ENCODE measurements around the gene EFNA4. TPM values are rescaled to one million over a fixed set of nuclear protein-coding genes. Genes with fewer than 3 reads are reported as not detected.

The EFNA4 gene
- total RNA-seq, 1 experiment from 2014 or later: 22.7 TPM

- TF ChIP-seq CREB1 (CRISPR knock-in tag; IDR thresholded peaks at IDR 0.05): no peak
- TF ChIP-seq GABPB1 (CRISPR knock-in tag; IDR thresholded peaks at IDR 0.05): 0 out of 2 replicates have a peak, but pooled peaks have one; percentile 52
- TF ChIP-seq ARID4B (CRISPR knock-in tag; IDR thresholded peaks at IDR 0.05; ENCODE audit: borderline replicate concordance): peak; percentile 45; the same call in 1 of the 2 replicates
- no peak for TF ChIP-seq AR (CRISPR knock-in tag; IDR thresholded peaks at IDR 0.05)
- no peak for TF ChIP-seq FOXJ3 (CRISPR knock-in tag; IDR thresholded peaks at IDR 0.05; ENCODE audit: borderline replicate concordance)
- TF ChIP-seq USF1 (CRISPR knock-in tag; IDR thresholded peaks at IDR 0.05): peak; percentile 66; the same call in 1 of the 2 replicates
- TF ChIP-seq, protein P1, sequence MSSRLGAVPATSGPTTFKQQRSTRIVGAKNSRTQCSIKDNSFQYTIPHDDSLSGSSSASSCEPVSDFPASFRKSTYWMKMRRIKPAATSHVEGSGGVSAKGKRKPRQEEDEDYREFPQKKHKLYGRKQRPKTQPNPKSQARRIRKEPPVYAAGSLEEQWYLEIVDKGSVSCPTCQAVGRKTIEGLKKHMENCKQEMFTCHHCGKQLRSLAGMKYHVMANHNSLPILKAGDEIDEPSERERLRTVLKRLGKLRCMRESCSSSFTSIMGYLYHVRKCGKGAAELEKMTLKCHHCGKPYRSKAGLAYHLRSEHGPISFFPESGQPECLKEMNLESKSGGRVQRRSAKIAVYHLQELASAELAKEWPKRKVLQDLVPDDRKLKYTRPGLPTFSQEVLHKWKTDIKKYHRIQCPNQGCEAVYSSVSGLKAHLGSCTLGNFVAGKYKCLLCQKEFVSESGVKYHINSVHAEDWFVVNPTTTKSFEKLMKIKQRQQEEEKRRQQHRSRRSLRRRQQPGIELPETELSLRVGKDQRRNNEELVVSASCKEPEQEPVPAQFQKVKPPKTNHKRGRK (CRISPR knock-in tag; IDR thresholded peaks at IDR 0.05; ENCODE audit: borderline replicate concordance): no peak
- peak; percentile 57; the same call in 1 of the 2 replicates for TF ChIP-seq FOXK1 (CRISPR knock-in tag; IDR thresholded peaks at IDR 0.05)
- TF ChIP-seq TEAD1 (CRISPR knock-in tag; IDR thresholded peaks at IDR 0.05): no peak
Measured at GRCh38 chr1:155091071-155092051, 27.8 kb downstream of the EFNA4 start (continued).

DNA sequence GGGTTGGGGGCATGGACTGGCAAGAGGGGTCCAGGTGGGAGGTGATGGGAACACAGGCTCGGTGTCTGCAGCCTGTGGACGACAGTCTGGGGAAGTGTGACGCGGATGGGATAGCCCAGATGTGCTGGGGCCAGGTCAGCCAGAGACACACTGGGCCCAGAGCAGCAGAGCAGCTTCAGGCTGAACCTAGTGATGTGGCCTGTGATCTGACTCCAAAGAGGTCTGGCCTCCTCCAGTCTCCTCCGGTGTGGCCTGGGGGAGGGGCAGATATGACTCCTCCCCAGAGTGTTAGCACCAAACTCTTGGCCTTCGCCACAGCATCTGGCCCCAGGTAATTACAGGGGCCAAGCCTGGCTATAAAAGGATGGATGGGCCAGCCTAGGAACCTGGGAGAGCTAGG, 28.6 kb downstream of the EFNA4 start:
- H3K36me3 Mint-ChIP-seq: no peaks in the 10 kb centered on the region
- H3K4me3 Mint-ChIP-seq: no peak overlapping the region
- CTCF ChIA-PET: interaction anchor here (0.5 to 6.8 kb wide), 47 partner anchors 8 to 509 kb away, joined by 3 to 605 read pairs (median 6); partner anchors contain the start of genes ADAM15, CLK2, DPM3 and EFNA1
- POLR2A ChIA-PET: interaction anchor here (0.9 to 1.6 kb wide), 6 partner anchors 37 to 121 kb away, joined by 3 to 9 read pairs (median 4); partner anchors contain the start of genes KRTCAP2, SHC1 and SLC50A1
- H3K4me1 Mint-ChIP-seq: peaks cover 25% of the 10 kb centered on the region
- H3K9me3 Mint-ChIP-seq: no peaks in the 10 kb centered on the region
- H3K27ac Mint-ChIP-seq: no peak overlapping the region
- DNase-seq (ENCODE audit: low spot score) (no peak), ATAC-seq (no peak)
- peaks cover 15% of the 10 kb centered on the region for H3K27me3 Mint-ChIP-seq (ENCODE audit: low read depth)
- TF ChIP-seq NR3C1 (CRISPR knock-in tag; conservative IDR thresholded peaks at IDR 0.05; ENCODE audit: low read depth): no peak
- TF ChIP-seq, protein P2, sequence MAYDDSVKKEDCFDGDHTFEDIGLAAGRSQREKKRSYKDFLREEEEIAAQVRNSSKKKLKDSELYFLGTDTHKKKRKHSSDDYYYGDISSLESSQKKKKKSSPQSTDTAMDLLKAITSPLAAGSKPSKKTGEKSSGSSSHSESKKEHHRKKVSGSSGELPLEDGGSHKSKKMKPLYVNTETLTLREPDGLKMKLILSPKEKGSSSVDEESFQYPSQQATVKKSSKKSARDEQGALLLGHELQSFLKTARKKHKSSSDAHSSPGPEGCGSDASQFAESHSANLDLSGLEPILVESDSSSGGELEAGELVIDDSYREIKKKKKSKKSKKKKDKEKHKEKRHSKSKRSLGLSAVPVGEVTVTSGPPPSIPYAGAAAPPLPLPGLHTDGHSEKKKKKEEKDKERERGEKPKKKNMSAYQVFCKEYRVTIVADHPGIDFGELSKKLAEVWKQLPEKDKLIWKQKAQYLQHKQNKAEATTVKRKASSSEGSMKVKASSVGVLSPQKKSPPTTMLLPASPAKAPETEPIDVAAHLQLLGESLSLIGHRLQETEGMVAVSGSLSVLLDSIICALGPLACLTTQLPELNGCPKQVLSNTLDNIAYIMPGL (CRISPR knock-in tag; IDR thresholded peaks at IDR 0.05): no peak
- TF ChIP-seq JAZF1 (CRISPR knock-in tag; IDR thresholded peaks at IDR 0.05): no peak
- no peak for TF ChIP-seq ZNF423 (CRISPR knock-in tag; IDR thresholded peaks at IDR 0.05)
- TF ChIP-seq OVOL2 (CRISPR knock-in tag; IDR thresholded peaks at IDR 0.05; ENCODE audit: borderline replicate concordance): no peak
- TF ChIP-seq FOXP1 (CRISPR knock-in tag; IDR thresholded peaks at IDR 0.05; ENCODE audit: borderline replicate concordance): no peak
- no peak for TF ChIP-seq NR2C2 (CRISPR knock-in tag; IDR thresholded peaks at IDR 0.05)
- TF ChIP-seq GABPB1 (CRISPR knock-in tag; IDR thresholded peaks at IDR 0.05): no peak
- TF ChIP-seq ZNF671 (CRISPR knock-in tag; IDR thresholded peaks at IDR 0.05): no peak
- TF ChIP-seq, protein P3, sequence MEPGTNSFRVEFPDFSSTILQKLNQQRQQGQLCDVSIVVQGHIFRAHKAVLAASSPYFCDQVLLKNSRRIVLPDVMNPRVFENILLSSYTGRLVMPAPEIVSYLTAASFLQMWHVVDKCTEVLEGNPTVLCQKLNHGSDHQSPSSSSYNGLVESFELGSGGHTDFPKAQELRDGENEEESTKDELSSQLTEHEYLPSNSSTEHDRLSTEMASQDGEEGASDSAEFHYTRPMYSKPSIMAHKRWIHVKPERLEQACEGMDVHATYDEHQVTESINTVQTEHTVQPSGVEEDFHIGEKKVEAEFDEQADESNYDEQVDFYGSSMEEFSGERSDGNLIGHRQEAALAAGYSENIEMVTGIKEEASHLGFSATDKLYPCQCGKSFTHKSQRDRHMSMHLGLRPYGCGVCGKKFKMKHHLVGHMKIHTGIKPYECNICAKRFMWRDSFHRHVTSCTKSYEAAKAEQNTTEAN (CRISPR knock-in tag; IDR thresholded peaks at IDR 0.05): no peak
- TF ChIP-seq ZBTB21 (CRISPR knock-in tag; IDR thresholded peaks at IDR 0.05; ENCODE audit: borderline replicate concordance): no peak
- no peak for TF ChIP-seq ZNF396 (CRISPR knock-in tag; IDR thresholded peaks at IDR 0.05; ENCODE audit: borderline replicate concordance)
- TF ChIP-seq ELF4 (CRISPR knock-in tag; IDR thresholded peaks at IDR 0.05; ENCODE audit: low read depth): no peak
- no peak for TF ChIP-seq RORB (CRISPR knock-in tag; IDR thresholded peaks at IDR 0.05)

All from WTC11 (cell line).